Measurements from ENCODE around the gene RSBN1L. TPM values are rescaled to one million over a fixed set of nuclear protein-coding genes. Genes with fewer than 3 reads are reported as not detected.

The RSBN1L gene
- total RNA-seq, 1 experiment from 2014 or later = 10.9 TPM

GRCh38 chr7:77655836-77656455, 40.3 kb upstream of the RSBN1L start:
- CTCF ChIA-PET = interaction anchor here (0.9 to 13.6 kb wide), 8 partner anchors 9 to 142 kb away, joined by 3 to 196 read pairs (median 10); partner anchors contain the start of genes PHTF2 and TMEM60

GRCh38 chr7:77657427-77658224, 38.6 kb upstream of the RSBN1L start:
- Mint-ChIP-seq H3K9me3 (ENCODE audit: unreplicated experiment) (no peaks in the 10 kb centered on the region), H3K27me3 (ENCODE audit: insufficient read depth, unreplicated experiment) (no peaks in the 10 kb centered on the region), H3K36me3 (ENCODE audit: insufficient read depth, unreplicated experiment) (peaks cover 69% of the 10 kb centered on the region), H3K4me1 (ENCODE audit: insufficient read depth, unreplicated experiment) (peaks cover 2% of the 10 kb centered on the region), H3K27ac (ENCODE audit: low read depth, unreplicated experiment) (no peak overlapping the region), H3K4me3 (ENCODE audit: unreplicated experiment) (no peak overlapping the region)
- DNase-seq (ENCODE audit: unreplicated experiment) = peak; percentile 65
- ChIA-PET CTCF (interaction anchor here (0.6 to 13.6 kb wide), 45 partner anchors 10 to 1651 kb away, joined by 3 to 196 read pairs (median 4); partner anchors contain the start of genes PHTF2, RSBN1L and TMEM60), POLR2A (interaction anchor here (0.7 to 5.8 kb wide), 6 partner anchors 21 to 280 kb away, joined by 3 to 22 read pairs (median 4); partner anchors contain the start of gene RSBN1L)
- peak; percentile 56 for TF ChIP-seq CTCF (IDR thresholded peaks at IDR 0.05; ENCODE audit: unreplicated experiment)
- intact Hi-C loops (cut with micrococcal nuclease) = loop anchor here (1.0 to 10.0 kb wide), 4 partner anchors 102 to 1267 kb away; no protein-coding TSS in a partner anchor
- no TSS peak for BruUV-seq (replicated peaks)

More at GRCh38 chr7:77655836-77656455, 40.3 kb upstream of the RSBN1L start:
- no TSS peak for BruUV-seq (replicated peaks)
- intact Hi-C loops (cut with micrococcal nuclease) = loop anchor here (5.0 to 10.0 kb wide), 2 partner anchors 281 to 1269 kb away; no protein-coding TSS in a partner anchor
- DNase-seq (ENCODE audit: unreplicated experiment) = no peak
- no peak overlapping the region for H3K4me3 Mint-ChIP-seq (ENCODE audit: unreplicated experiment)
- H3K36me3 Mint-ChIP-seq (ENCODE audit: insufficient read depth, unreplicated experiment) = peaks cover 60% of the 10 kb centered on the region
- H3K27me3 Mint-ChIP-seq (ENCODE audit: insufficient read depth, unreplicated experiment) = no peaks in the 10 kb centered on the region
- TF ChIP-seq CTCF (IDR thresholded peaks at IDR 0.05; ENCODE audit: unreplicated experiment) = no peak
- H3K27ac Mint-ChIP-seq (ENCODE audit: low read depth, unreplicated experiment) = no peak overlapping the region
- POLR2A ChIA-PET = interaction anchor here (0.9 to 5.8 kb wide), 4 partner anchors 41 to 104 kb away, joined by 3 to 22 read pairs (median 8); partner anchors contain the start of gene RSBN1L
- H3K9me3 Mint-ChIP-seq (ENCODE audit: unreplicated experiment) = no peaks in the 10 kb centered on the region
- no peaks in the 10 kb centered on the region for H3K4me1 Mint-ChIP-seq (ENCODE audit: insufficient read depth, unreplicated experiment)

DNA sequence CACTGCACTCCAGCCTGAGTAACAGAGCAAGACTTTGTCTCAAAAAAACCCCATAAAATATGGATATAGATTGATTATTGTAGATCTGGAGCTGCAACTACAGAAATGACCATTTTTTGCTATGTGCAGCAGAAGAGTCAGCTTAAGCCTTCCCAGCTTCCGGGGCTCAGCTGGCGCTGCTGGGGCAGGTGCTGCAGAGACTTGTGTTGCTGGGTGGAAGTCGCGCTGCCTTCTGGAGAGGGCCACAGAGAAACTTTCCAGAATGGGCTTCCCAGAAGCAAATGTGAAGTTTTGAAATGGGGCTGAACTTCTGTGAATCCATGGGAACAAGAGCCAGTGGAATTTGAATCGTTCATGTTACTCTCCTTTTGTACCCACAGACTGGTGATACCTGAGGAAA, 37.3 kb upstream of the RSBN1L start:
- intact Hi-C loops (cut with micrococcal nuclease) = loop anchor here (5.0 to 10.0 kb wide), 2 partner anchors 278 to 1266 kb away; no protein-coding TSS in a partner anchor
- no peak for DNase-seq (ENCODE audit: unreplicated experiment)
- no peak for TF ChIP-seq CTCF (IDR thresholded peaks at IDR 0.05; ENCODE audit: unreplicated experiment)
- Mint-ChIP-seq H3K27me3 (ENCODE audit: insufficient read depth, unreplicated experiment) (no peaks in the 10 kb centered on the region), H3K27ac (ENCODE audit: low read depth, unreplicated experiment) (no peak overlapping the region), H3K4me3 (ENCODE audit: unreplicated experiment) (no peak overlapping the region), H3K9me3 (ENCODE audit: unreplicated experiment) (no peaks in the 10 kb centered on the region), H3K4me1 (ENCODE audit: insufficient read depth, unreplicated experiment) (peaks cover 6% of the 10 kb centered on the region), H3K36me3 (ENCODE audit: insufficient read depth, unreplicated experiment) (peaks cover 74% of the 10 kb centered on the region)
- POLR2A ChIA-PET = interaction anchor here (0.7 to 5.8 kb wide), 4 partner anchors 38 to 105 kb away, joined by 3 to 22 read pairs (median 7); partner anchors contain the start of gene RSBN1L
- BruUV-seq (replicated peaks) = no TSS peak
- CTCF ChIA-PET = interaction anchor here (0.6 to 13.6 kb wide), 21 partner anchors 7 to 278 kb away, joined by 3 to 196 read pairs (median 5); partner anchors contain the start of gene RSBN1L
